ENCODE measurements around the gene SPRED2.

SPRED2 gene

DNA sequence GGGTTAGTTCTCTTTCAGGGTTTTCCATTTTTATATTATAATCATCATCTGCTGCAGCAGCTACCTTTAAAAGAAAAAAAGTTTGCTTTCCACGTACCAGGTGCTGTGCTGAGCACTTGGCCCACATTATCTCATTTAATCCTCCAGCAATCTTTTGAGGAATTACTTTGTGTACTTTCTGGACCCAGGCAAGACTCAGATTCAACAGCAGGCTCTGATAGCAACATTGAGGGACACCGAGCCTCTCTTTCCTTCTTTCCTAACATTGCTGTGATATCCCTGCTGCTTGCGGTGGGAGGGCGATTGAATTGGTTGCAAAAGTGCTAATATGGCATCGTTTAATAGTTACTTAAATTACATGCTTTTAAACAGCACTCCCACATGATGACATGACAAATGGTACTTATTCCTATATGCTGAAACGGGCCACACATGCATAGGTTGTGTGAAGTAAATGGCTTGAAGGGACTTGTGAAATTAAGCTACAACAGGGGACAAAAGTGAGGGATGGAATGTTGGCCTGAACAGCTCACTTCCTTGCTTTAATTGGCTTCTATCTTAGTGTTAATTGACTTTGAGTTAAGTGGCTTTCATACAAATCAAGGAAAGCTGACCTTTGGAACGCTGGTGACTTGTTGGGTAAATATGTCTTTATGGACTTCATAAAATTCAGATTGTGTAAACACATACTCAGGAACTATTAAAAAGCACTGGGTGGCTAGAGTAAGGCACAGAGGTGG is 21.2 kb downstream of the SPRED2 start:
- DNase-seq: no peak

DNA sequence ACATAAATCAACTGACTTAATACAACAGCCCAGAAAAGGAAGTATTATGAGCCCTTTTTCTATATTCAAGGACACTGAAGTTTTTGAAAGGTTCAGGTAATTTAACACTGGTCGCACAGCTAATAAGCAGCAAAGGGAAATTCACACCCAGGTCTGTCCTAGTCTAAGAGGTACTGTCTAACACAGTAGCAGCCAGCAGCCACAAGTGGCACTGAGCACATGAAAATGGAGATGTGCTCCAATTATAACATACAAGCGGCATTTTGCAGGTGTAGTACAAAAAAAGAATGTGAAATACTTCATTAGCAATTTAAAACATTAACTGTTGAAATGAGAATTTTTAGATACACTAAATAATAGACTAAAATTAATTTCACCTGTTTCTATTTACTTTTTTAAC is 23.4 kb downstream of the SPRED2 start:
- DNase-seq: no peak

DNA sequence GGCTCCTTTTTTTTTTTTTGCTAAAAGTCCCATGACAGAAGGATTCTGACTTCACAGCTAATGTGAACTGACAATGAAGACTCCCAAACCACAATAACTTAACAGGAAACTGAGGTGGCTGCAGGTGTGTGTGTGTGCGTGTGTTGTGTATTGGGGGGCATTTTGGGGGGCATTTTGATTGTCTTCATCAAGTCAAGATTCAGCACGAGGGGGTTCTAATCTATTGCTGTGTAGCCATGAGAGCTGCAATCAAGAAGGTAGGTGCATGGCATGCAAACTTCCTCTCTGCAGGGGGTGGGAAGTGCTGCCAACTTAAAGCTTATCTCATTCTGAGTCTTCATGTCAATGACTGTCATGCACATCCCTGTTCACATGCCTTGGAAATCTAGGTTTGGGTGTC is 25.2 kb downstream of the SPRED2 start:
- DNase-seq: no peak

DNA sequence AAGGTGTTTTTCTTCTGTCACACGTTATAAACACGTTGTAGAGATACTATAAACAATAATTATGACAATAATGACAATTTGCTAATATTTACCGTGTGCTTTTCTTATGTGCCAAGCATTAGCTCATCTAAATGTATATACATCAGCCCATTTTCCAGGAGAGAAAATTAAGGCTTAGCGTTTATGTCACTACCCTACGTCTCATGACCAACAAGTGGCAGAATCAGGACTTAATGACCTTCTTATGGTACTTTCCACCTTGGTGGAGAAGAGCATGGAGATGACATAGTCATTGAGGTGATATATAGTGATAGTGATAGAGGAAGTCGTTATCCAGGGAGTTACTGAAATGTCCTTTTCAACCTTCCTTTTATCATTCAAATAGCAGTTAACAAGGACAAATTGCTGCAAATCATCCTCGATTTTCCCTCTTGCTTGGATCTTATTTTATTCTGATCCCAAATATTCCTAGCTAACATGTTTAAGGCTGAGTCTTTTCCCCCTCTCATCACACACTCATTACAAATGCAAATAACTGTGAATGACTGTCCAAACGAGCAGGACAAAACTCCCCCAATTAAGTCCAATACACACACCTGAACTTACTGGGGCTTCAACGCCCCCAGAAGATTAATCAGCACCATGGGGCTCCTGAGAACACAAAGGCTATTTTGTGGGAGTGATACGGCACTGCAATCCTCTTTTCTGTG is 27.3 kb downstream of the SPRED2 start:
- no peak for DNase-seq

DNA sequence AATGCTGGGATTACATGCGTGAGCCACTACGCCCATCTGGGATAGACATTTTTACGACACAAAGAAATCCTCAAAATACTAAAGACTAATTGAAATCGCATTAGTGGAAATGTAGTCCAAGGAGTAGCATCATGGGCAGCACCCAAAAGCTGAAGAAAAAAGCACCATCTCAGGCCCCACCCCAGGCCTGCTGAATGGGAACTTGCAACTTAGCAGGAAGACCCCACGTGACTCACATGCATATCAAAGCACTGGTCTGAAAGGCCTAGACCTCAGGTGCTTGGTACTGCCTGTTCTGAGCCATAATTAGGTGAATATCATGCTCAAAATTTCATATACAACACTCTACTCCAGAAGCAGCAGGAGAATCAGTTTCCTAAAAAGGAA is 28.9 kb downstream of the SPRED2 start:
- DNase-seq: no peak

DNA sequence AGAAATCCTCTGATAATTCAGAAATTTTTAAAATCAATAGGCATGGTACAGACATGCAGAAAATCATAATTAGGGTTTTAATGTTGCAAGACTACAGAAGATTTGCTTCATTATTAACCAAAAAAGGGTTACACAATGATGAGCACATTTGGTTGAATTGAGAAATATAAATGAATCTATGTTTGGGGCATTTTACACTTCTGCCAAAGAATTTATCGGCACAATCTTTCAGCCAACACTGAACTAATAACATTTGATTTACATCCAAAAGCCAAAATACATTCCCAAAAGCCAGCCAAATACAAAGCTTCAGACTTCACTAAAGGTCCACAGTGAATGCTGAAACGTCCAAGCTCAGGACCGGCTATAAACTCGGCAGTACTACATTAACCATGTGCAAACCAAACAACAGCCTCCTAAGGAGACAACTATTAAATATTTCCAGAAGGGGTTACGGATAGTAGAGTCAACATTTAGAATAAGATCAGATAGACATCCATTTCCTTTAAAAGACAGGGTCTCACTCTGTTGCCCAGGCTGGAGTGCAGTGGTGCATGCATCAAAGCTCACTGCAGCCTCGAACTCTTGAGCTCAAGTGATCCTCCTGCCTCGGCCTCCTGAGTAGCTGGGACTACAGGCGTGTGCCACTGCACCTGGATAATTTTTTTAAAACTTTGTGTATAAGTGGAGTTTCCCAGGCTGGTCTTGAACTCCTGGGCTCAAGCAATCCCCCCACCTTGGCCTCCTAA is 29.4 kb downstream of the SPRED2 start:
- no peak for DNase-seq

DNA sequence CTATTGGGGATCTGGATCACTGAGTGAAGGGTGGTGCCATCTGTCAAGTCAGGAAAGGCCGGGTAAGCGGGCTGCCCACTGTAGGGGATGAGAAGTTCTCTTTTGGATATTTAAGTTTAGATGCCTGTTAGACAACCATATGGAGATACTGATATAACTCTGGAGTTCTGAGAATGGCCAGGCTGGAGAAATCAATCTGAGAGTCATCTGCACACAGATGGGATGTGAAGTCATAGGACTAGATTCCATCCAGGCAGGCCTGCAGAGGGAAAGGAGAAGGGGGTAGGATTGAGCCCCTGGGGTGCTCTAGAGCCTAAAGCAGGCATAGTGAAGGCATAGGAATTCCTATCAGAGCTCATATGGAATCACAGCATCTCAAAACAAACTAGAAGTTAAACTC is 30.1 kb downstream of the SPRED2 start:
- DNase-seq: no peak

DNA sequence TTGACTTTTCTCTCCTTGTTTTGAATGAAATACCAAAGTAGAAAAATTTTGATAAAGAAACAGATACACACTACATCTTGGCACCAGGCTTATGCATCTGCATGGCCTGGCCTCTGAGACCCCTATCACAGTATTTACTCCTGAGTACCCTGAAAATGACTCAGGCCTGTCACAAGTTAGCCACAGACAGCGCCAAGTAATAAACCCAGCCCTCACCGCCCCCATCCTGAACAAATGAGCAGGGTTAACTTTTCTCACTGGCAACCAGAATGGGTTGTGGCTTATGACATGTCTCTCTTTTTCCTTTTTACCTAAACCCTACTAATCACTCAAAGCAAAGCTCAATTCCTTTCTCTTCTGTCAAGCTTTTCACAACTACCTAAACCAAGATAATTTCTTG is 35.3 kb downstream of the SPRED2 start:
- DNase-seq: peak; percentile 36

DNA sequence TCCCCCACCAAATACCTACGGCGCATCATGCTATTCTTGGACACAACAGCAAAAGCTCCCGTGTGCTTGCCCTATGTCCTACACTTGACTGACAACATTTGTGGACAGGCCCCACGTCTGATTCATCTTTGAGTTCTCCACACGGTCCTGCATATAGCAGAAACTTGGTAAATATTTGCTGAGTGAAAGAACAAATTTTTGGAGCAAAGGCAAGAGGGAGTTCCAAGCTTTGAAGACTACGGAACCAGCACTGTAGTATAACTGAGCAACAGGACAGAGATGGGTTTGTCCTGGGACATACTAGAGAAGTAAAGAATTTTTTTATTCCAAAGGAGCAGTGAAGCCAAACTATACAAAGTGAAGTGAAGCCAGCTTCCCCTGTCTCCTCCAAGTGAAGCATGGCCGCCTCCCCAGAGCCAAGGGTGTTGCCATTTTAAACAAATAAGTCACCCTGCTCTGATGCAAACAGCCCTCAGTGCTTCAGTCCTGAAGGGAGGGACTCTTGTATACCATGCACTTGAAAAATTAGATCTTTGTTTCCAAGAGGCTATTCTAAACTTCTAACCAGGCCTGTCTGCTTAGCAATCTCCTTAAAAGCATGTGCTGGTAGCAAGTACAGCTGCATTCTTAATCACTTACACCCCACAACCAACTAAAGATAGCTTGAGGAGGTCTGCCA is 35.9 kb downstream of the SPRED2 start:
- no peak for DNase-seq

DNA sequence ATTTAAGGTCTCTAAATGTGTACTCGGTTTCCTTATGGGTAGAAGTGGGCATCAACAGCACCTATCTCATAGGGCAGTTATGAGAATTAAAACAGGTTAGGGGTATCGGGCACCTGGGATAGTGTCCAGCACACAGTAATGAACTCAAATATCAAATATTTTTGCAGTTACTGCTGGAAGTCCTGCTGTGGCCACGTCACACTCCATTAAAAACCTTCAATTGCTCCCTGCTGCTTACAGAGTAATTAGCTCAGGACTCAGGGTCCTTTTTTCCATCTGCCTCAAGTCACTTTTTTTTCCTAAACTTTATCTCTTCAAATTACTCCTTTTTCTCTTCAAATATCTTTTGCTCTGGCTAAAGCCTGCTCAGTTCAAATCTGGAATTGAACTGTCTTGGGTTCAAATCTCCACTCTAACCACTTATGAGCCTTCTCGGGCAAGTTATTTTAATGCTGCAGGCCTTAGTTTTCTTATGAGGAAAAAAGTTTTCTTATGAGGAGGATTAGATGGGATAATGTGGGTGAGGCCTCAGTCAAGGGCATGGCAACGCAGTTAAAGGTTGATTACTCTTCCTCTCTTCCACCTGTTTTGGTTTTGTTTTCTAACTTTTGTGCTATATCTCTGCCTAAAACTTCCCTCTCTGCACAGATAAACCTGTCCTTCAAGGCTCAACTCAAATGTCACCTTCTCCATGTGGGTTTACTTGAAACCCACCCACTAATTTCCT is 36.6 kb downstream of the SPRED2 start:
- DNase-seq: no peak

DNA sequence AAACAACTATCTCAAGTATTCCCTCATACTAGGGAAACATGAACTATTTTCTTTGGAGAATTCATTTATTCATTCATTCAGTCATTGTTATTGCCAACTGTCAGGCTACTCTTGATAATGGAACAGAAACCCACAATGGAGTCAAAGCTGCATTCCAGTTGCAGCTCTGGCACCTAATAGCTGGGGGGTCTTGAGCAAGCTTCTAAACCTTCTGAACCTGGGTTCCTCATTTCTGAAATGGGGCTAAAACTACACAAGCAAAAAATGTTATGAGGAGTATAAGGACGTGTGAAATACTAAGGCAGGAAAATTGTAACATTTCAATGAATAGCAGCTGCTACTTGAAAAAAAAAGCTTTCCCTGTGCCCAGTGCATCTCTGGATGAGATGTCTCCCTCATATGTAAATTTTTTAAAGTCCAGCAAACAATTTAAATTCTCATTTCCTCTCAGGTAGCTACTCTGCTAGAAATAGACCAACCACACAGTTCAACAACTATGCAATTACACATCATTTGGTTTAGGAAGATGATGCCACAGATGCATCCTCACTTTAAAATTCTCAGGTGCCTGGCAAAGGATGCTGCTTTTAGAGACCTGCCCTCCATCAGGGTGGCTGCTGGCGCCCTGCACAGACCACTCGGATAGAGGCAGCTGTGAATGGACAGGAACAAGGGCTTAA is 38.5 kb downstream of the SPRED2 start:
- DNase-seq: no peak

DNA sequence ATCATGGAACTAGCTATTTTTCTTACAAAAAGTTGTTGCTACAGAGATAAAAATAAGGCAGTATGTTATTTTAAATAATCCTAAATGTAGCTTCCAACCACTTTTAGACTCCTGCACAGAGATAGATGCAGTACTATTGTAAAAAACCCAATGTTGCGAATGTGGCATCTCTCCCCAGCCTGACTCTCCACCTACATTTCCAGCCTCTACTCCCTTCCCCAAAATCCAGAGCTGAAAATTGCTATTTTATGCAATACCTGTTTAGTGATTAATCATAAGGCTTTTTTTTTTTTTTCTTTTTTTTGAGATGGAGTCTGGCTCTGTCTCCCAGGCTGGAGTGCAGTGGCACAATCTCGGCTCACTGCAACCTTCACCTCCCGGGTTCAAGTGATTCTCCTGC is 39.4 kb downstream of the SPRED2 start:
- no peak for DNase-seq

DNA sequence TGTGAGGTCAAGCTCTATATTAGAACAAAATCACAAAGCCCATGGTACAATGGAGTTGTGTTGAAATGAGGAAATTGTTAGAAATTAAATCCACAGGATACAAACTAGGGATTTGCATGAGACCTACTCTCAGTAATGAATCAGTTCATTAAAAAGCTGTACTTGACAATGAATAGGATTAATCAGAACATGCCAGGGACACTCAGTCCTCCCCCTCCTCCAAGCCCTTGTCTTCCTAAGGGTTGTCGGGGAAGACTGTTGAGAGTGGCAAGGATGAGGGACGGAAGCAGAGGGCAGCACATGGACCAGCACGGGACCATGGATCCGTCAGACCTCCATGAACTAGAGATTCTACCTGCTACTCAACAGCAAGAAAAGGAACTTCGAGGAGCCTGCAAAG is 39.8 kb downstream of the SPRED2 start:
- no peak for DNase-seq

DNA sequence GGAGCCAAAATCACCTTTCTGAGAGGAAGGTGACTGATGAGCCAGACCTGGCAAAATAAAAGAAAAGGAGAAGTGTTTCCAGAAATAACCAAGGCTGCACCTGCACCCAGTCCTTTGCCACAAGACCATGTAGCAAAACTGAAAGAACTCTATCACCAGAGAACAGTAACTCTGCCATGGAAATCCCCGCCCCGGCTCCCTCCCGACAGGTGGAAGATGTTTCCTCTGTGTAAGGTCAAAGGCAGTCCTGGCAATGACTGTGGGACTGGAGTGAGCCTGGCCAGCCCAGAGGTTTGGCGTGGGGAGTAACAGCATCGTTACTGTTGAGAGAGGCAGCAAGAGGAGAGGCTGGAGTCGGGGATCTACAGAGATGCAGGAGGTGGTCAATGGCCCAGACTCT is 42.3 kb downstream of the SPRED2 start:
- peak; percentile 55 for DNase-seq

DNA sequence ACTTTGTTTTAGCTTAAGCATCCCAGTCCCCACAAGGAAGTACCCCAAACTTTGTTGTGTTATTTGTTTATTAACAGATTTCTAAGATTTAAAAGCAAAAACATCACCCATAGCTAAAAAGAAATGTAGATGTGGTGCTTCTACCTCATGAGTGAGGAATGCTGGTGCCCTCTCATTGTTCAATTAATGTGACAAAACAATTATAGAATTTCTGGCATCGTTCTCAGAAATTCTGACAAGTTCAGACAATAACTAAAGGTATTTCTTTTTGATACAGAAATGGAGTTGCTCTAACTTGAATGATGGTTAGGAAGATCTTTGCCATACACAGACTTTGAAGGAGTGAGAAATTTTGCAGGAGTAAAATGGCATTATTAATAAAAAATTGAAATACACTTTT is 42.9 kb downstream of the SPRED2 start:
- no peak for DNase-seq

DNA sequence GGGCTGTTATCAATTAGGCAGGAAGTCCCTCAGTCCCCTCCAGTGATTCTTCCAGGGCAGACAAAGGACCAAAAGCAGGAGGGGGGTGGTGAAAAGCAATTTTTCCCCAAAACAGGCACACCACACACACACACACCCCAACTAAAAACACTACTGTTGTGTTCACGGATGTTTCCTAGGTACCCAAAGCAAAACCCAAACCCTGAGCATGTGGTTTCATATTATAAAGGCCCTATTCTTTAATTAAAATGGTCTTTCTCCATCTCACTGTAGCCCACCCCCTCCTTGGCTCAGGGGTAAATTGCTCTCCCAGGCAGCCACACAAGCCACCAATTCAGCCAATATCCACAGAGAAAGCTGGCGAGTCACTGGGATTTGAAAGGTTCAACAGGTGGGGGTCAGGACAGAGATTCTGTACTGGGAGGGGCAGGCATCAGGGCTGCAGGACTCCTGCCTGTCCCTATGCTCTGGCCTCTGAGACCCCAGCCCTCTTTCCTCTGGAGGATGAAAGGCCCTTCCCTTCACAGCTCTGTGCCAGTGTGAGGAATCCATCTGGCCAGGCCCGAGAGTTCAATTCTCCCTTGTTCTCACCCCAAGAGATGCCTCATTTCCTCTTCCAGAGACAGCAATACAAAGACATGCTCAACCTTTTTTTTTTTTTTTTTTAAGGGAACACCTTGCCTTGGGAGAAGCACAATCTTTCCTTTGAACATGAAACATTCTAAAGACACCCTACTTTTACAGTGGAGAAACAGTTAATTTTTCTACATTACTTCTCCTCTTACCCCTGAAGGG is 43.6 kb downstream of the SPRED2 start:
- no peak for DNase-seq

DNA sequence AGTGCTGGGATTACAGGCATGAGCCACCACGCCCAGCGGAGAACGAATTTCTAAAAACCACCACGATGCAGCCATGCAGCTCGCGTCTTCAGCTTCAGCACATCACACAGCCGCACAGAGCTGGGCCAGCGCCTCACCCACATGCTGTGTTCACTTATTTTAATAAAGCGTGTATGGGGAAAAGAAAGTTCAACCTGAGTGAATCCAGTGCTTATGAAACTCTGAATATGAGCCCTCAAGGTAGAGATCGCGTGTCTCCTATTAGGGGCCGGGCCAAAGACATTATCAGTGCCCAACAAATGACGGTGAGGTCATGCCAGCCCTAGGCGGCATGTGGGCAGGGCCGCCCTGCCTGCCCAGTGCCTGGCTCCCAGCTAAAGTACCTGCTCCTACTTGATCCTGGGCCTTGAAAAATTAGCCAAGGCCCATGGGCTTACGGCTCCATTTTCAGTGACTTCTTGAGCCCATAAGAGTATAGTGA is 44.3 kb downstream of the SPRED2 start:
- DNase-seq: no peak

DNA sequence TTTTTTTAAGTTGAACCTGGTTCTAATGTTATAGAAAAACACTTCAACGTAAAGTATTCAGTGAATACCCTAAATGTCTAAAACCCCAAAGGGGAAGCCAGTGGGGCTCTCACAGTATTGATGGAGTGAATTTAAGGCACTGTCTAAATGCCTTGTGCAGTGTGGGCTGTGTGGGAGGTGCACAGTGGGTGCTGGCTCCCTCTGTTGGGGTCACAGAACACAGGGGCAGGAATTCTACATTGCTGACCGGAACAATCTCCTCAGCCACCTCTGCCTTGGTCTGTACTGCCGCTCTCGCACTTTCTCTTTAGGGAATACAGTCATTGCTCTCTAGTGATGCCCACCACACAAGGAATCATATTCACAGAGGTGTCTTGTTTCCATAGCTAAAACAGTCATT is 45.4 kb downstream of the SPRED2 start:
- DNase-seq: no peak

DNA sequence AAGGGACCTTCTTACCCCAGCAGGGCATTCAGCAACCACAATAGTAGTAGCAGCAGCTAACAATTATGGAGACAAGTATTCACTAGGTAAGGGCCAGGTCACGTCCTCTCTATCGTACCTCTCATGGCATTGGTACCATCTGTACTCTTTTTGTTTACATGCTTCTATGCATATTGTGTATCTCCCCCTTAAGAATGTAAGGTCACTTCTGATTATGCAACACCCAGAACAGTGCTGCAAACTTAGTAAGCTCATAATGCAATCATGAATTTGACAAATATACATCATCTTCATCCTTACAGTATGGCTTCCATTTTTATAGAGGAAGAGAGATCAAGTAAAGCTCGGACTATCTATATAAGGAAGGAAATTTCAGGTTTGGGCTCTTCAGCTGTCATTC is 46.1 kb downstream of the SPRED2 start:
- DNase-seq: no peak

DNA sequence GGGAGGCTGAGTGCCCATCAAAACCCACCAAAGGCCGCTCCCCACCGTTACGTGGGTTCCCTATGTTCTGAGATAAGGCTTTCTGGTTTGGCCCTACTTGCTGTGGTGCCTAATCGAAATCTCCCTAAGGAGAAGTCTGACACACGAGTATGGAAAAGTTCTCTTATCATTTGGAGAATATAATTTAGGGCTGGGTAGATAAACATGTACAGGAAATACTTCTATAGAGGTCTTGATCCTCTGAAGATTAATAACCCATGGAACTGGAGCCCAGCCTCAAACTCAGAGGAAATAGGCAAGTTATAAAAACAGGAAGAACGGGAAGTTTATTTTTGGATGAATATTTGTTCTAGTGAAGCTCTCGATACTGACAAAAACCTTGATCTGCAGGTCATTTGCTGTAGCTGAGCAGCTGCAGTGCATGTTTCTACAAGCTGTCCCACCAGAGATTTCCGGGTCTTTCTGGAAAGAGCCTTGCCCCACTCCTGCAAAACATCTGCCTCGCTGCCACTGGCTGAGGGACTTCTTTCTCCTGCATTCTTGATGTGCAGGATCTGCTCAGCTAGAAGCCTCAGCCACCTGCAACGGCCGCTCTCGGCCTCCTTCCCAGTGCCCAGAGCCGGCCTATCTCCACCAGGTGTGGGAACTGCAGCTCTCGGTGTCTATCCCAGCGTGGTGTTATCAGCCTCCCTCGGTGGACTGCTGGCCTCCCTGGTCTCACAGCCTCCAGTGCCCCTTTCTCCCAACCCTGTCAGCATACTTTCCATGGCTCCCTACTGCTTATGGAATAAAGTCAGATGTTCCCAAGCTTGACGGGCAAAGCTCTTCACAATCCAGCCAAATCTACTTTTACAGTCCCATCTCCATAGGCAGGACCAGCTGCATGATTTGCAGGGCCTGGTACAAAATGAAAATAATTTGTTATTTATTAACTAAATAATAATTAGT is 48.6 kb downstream of the SPRED2 start:
- no peak for DNase-seq

Measured in stimulated activated CD4-positive, alpha-beta T cell treated with anti-CD3 and anti-CD28 coated beads, Interleukin-15, amount 100 ng/mL, for 24 hours (primary cell).